ENCODE results near the gene ZDHHC18.

DNA sequence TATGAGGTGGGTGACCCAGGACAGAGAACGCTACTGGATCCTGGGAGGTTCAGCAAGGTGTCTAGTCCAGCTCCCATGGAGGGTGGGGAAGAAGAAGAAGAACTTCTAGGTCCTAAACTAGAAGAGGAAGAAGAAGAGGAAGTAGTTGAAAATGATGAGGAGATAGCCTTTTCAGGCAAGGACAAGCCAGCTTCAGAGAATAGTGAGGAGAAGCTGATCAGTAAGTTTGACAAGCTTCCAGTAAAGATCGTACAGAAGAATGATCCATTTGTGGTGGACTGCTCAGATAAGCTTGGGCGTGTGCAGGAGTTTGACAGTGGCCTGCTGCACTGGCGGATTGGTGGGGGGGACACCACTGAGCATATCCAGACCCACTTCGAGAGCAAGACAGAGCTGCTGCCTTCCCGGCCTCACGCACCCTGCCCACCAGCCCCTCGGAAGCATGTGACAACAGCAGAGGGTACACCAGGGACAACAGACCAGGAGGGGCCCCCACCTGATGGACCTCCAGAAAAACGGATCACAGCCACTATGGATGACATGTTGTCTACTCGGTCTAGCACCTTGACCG lies 47.3 kb upstream of the ZDHHC18 start:
- TF ChIP-seq, protein P1, sequence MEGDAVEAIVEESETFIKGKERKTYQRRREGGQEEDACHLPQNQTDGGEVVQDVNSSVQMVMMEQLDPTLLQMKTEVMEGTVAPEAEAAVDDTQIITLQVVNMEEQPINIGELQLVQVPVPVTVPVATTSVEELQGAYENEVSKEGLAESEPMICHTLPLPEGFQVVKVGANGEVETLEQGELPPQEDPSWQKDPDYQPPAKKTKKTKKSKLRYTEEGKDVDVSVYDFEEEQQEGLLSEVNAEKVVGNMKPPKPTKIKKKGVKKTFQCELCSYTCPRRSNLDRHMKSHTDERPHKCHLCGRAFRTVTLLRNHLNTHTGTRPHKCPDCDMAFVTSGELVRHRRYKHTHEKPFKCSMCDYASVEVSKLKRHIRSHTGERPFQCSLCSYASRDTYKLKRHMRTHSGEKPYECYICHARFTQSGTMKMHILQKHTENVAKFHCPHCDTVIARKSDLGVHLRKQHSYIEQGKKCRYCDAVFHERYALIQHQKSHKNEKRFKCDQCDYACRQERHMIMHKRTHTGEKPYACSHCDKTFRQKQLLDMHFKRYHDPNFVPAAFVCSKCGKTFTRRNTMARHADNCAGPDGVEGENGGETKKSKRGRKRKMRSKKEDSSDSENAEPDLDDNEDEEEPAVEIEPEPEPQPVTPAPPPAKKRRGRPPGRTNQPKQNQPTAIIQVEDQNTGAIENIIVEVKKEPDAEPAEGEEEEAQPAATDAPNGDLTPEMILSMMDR (IDR thresholded peaks at IDR 0.05): no peak
- TF ChIP-seq EZH2 (IDR thresholded peaks at IDR 0.05): no peak
- TF ChIP-seq EZH2phosphoT487 (IDR thresholded peaks at IDR 0.05): no peak
